ENCODE measurements around the gene GLIS1.

DNA sequence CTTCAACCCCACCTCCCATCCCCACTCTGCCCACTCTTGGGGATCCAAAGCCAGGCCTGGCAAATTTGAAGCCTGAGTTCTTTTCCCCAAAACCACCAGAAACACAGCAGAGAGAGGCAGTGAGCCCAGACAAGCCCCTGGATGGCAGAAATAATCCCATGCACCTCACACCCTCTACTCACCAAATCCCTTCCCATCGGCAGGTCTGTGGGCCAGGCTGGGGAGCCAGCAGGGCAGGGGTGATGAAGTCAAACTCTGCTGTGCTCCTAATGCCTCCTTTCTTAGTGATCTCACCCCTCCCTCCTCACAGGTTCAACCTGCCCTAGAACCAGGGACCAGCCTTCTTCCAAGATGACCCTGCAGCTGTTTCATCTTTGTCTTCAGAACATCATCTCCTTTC, 72.4 kb downstream of the GLIS1 start:
- TF ChIP-seq CTCF (IDR thresholded peaks at IDR 0.05; ENCODE audit: borderline replicate concordance, extremely low read depth, low read length, poor library complexity, severe bottlenecking) (no peak), EZH2 (IDR thresholded peaks at IDR 0.05; ENCODE audit: borderline replicate concordance, low read depth, low read length, severe bottlenecking) (no peak)

Measured in DND-41 (cell line).